Activated CD8-positive, alpha-beta memory T cell treated with anti-CD3 and anti-CD28 coated beads, Interleukin-2, amount 50 U/mL, for 4 hours (primary cell): ENCODE data around the gene KIDINS220.

Experiments
- DNase-seq: peaks from one replicate; pipeline ENCODE4 v3.0.0-alpha.2; 2020

The KIDINS220 gene

GRCh38 chr2:8850845-8851487 is 13.6 kb upstream of the KIDINS220 start:
- no peak for DNase-seq

GRCh38 chr2:8849327-8849726 is 11.9 kb upstream of the KIDINS220 start:
- DNase-seq: no peak

DNA sequence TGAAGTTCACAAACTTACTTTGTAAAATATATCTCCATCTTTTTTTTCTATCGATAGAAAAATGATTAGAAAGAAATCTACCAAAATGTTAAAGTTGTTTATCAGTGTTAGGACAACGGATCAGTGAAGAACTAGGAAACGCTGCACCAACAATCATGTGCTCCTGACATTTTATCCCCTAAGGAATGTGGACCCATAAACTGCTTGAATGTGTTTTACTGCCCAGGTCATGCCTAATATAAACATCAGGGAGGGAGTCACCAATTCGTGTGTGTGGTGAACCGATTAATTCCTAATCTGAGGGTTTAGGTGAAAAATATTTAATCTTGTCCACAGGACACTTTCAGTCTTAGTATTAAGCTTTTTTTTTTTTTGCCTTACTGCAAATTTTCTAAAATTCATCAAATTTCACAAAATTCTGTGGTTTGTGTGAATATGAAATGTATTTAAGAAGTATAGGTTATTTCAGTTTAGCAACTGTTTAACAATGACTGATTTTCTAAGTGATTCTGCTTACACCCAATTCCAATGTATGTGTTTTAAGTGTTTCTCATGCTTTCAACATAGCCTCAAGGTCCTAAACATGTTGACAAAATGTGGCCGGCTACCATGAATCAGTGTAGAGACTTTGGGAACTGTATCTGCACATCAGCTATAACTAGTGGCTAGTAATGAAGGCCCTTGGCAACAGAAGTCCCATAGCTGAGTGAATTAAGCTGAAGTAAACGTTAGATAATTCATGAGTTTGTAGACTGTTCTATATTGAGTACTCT is 11.1 kb upstream of the KIDINS220 start:
- DNase-seq: no peak

- no peak for DNase-seq
These were observed 10.0 kb upstream of the KIDINS220 start for GRCh38 chr2:8847400-8847799.

GRCh38 chr2:8841932-8842331 is 4.5 kb upstream of the KIDINS220 start:
- DNase-seq: no peak

DNA sequence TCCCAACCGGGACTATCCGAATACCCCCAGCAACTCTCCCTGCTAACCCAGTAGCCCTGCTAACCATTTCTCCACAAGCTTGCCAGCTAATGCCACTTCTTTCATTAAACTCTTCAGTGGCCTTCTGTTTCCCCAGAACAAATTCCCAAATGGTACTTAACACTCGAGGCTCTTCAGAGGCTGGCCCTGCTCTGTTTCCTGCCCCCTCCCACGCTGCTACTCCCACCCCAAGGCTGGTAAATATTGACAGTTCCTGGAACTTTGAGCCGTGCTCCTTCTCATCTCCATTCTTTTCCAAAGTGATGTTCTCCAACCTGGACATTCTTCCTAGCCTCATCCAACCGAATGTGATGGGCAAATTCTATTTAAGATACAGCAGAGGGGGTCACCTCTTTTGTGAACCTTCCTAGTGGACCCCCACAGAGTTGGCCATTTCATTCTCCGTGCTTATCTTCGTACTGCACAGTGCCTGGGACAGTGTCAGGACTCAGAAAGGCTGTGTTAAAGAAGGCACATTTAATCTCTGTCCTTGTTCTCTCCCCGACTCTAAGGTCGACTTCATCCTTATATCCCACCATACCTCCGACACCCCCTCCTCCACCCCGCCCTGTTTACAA is 3.2 kb upstream of the KIDINS220 start:
- DNase-seq: no peak

- no peak for DNase-seq
These were observed 2.0 kb upstream of the KIDINS220 start for GRCh38 chr2:8839189-8839965.

DNA sequence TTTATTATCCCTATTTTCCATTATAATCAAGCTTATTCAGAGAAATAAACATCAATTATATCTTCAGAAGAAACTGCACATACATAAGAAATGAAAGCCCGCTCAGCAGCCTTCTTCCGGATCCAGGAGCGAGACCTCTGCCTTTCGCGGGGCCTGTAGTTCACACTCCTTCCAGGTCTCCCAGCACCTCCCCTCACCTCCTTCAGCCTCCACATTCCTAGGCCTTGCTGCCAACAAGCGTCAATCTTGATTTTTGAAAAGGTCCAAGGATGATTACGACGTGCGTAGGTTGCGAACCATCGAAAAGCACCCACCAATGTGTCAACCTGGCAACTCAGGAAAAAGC is 355 bp upstream of the KIDINS220 start:
- DNase-seq: no peak

GRCh38 chr2:8835279-8835678 is 2.1 kb downstream of the KIDINS220 start:
- DNase-seq: no peak

- no peak for DNase-seq
These were observed 3.6 kb downstream of the KIDINS220 start for GRCh38 chr2:8833853-8834252.

- no peak for DNase-seq
These were observed 5.9 kb downstream of the KIDINS220 start for GRCh38 chr2:8831516-8831915.

- no peak for DNase-seq
These were observed 9.7 kb downstream of the KIDINS220 start for GRCh38 chr2:8827729-8828128.

GRCh38 chr2:8822218-8822617 is 15.2 kb downstream of the KIDINS220 start:
- DNase-seq: no peak

DNA sequence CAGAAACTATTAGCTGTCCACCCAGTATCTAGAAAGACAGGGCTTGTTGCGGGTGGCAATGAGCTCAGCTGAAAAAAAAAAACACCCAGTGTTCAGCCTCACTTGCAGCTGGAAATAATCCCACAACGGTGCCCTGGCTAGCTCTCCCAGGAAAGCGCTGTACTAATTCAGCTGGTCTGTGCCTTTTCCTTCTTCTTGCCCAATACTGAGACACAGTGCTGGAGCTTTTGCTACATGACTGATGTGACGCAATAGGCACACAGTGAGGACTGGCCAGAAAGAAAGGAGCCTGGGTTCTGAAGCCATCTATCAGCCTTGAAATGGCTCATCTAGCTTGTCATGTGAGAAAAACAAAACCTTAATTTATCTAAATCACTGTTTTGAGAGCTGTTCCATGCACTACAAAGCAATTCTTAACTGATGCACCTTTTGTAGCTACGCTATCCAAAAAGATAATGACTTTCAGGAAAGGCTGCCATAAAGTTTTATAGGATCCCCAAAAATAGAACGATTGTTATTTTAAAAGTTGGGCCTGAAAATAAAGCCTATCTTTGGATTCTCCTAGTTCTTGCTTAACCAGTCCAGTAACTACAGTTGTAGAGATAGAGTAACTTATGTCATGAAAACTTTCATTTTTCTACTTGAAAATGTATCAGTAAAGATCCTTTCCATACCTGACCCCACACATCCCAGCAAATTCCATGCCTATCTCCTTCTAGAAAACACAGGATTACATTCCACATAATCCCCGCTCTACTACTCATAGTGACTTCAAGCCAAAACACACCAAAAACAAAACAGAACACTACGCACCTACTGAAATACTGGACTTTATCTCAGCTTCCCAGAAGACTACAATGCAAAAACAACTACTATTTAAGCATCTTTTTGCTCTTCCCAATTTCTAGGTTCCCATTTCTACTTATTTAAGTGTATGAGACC is 15.9 kb downstream of the KIDINS220 start:
- no peak for DNase-seq

DNA sequence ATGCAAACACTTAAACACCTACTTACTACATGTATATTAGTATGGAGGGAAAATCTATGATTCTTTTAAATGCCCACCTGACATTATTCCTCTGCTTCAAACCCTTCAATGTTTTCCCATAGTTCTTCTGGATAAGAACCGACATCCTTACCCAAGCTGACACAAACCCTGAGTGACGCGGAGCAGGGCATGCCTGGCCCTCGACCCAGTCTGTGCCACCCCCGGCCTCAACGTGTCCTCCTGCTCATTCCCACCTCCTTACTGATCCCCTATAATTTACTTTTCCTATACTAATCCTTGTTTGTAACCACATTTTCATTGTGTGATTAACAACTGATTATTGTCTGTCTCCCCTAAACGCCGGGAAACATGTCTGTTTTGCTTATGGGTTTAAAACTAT is 17.5 kb downstream of the KIDINS220 start:
- no peak for DNase-seq

GRCh38 chr2:8819194-8819593 is 18.2 kb downstream of the KIDINS220 start:
- DNase-seq: no peak

DNA sequence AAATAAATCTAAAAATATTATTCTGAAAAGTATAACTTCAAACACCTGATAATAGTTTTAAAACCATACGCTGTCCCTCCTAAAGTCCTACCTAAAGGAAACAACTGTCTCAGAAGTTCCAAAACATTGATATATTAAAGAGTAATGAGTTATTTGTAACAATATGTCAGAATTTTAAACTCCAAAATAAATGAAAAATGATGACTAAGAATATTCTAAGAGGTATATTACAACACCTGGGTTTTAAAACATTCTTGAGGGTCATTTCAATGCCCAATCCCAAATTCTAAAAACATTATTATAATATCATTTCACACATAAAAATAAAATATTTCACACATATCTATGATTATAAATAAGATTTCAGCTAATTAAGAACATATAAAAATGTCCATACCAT is 20.2 kb downstream of the KIDINS220 start:
- DNase-seq: no peak

- DNase-seq: no peak
These were observed 30.3 kb downstream of the KIDINS220 start for GRCh38 chr2:8806885-8807704.

GRCh38 chr2:8805278-8806210 is 31.9 kb downstream of the KIDINS220 start:
- DNase-seq: no peak

GRCh38 chr2:8803658-8804379 is 33.6 kb downstream of the KIDINS220 start:
- DNase-seq: no peak
